GM19397 (cell line): ENCODE results near the gene CLTA.
A peak's percentile ranks its signal among the peaks of the same experiment; 100 is the strongest.

Source experiments
- ATAC-seq: cut with Tn5 transposase; IDR thresholded peaks from one replicate; pipeline ENCODE4 v1.9.1; 2021; ENCODE audit warnings: mild to moderate bottlenecking, moderate library complexity; ENCODE audit not compliant: unreplicated experiment

The CLTA gene

GRCh38 chr9:36190388-36191289 lies at the start of gene CLTA:
TSS of gene CLTA (plus strand) at chr9:36190921. CDS start at chr9:36191057, 136 bp downstream.
- ATAC-seq = peak; percentile 96

GRCh38 chr9:36141288-36141687 lies 49.4 kb upstream of the CLTA start:
- no peak for ATAC-seq

- no peak for ATAC-seq
Measured at GRCh38 chr9:36141761-36142160, 49.0 kb upstream of the CLTA start.

DNA sequence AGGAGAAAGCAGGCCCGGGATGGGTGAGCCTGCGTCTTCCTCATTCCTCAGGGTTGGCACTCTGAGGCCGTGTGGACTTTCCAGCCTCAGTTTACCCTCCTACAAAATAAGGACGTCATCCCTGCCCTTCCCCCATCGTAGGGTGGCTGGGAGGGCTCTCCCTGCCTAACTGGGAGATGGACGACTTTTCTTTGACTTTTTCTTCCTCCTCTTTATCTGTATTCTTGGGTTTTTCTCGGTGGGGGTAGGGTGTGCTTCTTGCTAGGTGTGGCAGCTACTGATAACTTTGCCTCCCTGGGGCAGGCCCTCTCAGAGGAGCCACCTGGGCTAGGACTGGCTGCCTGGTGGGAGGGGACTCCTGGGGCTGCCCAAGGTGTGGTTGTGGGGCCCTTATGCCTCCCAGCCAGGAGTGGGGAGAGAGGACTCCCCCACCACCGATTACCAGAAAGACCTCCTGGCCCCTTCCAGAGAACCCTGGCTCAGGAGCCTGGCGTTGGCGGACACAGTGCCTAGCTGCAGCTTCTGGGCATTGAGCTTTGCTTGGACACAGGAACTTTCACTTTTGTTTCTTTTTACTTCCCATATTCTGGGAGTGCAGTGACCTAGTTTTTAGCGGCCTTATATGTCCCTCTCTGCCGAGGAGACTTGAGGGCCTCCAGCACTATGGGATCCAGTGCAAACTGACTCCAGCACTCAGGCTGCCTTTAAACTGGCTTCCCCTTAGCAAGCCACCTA lies 48.0 kb upstream of the CLTA start:
- ATAC-seq = no peak

- ATAC-seq = no peak
Measured at GRCh38 chr9:36143245-36143641, 47.5 kb upstream of the CLTA start.

DNA sequence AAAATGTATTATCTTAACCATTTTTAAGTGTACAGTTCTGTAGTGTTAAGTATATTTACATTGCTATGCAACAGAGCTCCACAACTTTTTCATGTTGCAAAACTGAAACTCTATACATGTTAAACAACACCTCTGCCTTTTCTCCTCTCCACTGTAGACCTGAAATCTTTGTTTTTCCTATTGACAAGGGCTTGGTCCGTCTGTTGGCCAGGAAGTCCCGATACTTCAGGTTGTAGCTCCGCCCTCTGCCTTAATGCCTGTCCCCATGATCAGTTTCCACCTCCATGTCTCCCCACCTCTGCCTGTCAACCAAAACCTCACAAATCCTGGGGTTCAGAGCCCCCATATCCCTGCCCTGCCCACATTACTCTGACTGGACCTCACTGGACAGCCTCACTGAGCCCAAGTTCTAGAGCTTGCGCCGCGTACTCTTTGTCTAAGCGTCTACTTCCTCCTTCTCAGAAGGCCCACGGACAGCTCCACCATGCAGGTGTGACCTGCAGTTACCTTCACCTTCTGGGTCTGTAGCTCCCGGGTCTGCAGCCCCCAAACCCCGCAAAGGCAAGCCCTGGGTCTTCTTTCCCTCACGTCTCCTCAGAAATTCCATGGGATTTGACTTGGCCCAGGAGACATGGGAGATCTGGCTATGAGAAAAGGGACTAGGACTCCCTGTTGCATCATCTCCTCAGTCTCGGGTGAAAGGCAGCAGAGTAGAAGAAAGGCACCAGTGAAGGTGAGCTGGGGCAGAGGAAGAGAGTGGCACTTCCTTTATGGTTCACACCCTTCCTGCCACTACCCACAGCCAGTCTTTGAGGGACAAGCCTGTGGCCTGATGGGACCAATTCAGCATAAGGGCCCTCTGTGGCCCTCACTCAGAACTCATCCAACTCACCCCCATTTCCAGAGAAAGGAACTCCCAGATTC lies 46.1 kb upstream of the CLTA start:
- no peak for ATAC-seq

DNA sequence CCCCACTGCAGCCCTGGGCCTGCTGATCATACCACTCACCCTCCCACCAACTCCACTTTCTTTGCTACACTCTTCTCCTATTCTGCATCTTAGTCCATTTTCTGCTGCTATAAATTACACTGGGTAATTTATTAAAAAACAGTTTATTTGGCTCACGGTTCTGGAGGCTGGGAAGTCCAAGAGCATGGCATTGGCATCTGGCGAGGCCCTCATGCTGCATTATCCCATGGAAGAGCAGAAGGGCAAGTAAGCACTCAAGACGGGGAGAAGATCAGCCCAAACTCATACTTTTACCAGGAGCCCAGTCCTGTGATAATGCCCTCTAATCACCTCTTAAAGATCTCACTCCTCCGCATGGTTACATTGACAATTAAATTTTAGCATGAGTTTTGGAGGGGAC lies 44.8 kb upstream of the CLTA start:
- ATAC-seq = no peak

DNA sequence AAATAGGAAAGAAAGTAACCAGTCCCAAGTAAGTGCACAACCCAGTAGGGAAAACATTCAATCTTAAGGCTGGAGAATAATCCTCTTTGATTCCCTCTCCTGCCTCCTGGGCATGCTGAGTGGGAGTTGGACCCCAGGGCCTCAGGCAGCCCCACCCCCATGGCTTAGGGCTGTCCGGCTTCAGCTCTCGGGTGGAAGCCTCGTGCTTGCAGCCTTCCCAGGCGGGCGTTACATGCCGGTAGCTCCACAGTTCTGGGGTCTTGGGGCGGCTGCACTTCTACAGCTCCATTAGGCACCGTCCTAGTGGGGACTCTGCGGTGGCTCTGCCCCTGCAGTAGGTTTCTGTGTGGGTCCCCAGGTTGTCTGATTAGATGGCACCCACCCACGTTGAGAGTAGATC lies 44.1 kb upstream of the CLTA start:
- no peak for ATAC-seq

DNA sequence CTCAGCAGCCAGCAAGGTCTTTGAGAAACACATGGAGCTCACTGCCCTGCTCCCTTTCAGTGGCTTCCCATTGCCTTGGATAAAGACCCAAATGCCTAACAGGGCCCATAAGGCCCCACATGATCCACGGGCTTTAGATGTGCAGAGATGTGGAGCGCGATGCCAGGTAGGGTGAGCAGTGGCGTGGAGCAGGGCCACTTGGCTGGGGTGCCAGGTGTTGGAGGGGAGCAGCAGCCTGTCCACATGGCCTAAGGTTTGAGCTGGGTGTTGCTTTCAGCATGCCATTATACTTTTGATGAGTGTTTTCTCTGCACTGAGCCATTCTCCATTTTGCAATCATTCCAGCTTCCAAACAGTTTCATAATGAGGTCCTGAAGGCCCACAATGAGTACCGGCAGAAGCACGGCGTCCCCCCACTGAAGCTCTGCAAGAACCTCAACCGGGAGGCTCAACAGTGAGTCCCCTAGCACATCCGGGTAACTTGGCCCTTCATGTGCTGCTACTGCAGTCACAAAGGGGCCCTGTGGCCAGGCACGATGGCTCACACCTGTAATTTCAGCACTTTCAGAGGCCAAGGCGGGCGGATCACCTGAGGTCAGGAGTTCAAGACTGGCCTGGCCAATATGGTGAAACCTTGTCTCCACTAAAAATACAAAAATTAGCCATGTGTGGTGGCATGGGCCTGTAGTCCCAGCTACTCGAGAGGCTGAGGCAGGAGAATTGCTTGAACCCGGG lies 43.1 kb upstream of the CLTA start:
- no peak for ATAC-seq

GRCh38 chr9:36148311-36149051 lies 42.2 kb upstream of the CLTA start:
- no peak for ATAC-seq

DNA sequence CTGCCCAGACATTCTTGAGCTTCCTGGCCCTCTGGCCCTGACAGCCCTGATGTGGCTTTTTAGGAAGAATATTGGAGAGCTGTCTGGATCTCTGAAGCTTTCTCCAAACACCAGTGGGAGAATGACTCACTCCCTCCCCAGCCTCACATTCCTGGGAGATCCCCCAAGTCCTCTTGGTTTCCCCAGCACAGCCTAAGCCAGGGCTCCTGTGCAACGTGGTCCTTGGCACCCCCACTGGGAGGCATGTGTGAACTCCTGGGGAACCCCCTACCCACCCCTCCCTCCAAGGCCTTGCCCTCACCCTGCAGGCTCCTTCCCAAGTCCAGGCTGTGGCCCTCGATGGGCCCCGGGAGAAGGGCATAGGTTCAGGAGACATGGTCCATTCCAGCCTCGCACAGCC lies 41.5 kb upstream of the CLTA start:
- no peak for ATAC-seq

- ATAC-seq = no peak
Measured at GRCh38 chr9:36150574-36151315, 40.0 kb upstream of the CLTA start.

GRCh38 chr9:36151316-36152210 lies 39.2 kb upstream of the CLTA start:
- peak; percentile 79 for ATAC-seq

- no peak for ATAC-seq
Measured at GRCh38 chr9:36152741-36153438, 37.8 kb upstream of the CLTA start.

GRCh38 chr9:36153746-36154145 lies 37.0 kb upstream of the CLTA start:
- ATAC-seq = no peak

- ATAC-seq = no peak
Measured at GRCh38 chr9:36154331-36154952, 36.3 kb upstream of the CLTA start.

DNA sequence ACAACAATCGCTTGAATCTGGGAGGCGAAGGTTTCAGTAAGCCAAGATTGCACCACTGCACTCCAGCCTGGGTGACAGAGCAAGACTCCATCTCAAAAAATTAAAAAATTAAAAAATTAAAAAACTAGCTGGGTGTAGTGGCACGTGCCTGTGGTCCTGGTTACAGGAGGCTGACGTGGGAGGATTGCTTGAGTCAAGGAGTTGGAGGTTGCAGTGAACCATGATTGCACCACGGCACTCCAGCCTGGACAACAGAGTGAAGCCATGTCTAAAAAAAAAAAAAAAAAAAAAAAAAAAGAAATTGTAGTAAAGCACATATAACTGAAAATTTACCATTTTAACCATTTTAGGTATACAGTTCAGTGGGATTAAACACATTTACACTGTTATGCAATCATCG lies 34.6 kb upstream of the CLTA start:
- ATAC-seq = no peak
